ENCODE data around the gene PYGB.
A peak's percentile ranks its signal among the peaks of the same experiment; 100 is the strongest.
"Not testable (repeated sequence)": the region's sequence is repeated elsewhere in the genome, so short reads cannot be mapped to it uniquely, and the experiment has no call there.

The PYGB gene

DNA sequence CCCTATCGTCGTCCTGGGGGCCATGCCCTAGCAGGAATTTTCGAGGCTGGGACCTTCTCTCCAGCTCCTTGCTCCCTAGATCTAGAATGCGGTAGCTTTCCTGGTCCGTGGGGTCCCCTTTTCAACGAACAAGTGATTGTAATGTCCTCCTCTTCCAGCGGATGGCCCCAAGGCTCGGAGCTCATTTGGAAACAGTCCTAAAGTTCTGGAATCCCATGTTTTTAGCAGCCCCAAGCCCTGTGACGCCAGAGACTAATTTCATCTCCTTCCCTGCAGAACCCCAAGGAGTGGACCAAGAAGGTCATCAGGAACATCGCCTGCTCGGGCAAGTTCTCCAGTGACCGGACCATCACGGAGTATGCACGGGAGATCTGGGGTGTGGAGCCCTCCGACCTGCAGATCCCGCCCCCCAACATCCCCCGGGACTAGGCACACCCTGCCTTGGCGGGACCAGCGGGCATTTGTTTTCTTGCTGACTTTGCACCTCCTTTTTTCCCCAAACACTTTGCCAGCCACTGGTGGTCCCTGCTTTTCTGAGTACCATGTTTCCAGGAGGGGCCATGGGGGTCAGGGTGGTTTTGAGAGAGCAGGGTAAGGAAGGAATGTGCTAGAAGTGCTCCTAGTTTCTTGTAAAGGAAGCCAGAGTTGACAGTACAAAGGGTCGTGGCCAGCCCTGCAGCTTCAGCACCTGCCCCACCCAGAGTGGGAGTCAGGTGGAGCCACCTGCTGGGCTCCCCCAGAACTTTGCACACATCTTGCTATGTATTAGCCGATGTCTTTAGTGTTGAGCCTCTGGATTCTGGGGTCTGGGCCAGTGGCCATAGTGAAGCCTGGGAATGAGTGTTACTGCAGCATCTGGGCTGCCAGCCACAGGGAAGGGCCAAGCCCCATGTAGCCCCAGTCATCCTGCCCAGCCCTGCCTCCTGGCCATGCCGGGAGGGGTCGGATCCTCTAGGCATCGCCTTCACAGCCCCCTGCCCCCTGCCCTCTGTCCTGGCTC lies 48.5 kb downstream of the PYGB start:
- DNase-seq = peak; percentile 11

DNA sequence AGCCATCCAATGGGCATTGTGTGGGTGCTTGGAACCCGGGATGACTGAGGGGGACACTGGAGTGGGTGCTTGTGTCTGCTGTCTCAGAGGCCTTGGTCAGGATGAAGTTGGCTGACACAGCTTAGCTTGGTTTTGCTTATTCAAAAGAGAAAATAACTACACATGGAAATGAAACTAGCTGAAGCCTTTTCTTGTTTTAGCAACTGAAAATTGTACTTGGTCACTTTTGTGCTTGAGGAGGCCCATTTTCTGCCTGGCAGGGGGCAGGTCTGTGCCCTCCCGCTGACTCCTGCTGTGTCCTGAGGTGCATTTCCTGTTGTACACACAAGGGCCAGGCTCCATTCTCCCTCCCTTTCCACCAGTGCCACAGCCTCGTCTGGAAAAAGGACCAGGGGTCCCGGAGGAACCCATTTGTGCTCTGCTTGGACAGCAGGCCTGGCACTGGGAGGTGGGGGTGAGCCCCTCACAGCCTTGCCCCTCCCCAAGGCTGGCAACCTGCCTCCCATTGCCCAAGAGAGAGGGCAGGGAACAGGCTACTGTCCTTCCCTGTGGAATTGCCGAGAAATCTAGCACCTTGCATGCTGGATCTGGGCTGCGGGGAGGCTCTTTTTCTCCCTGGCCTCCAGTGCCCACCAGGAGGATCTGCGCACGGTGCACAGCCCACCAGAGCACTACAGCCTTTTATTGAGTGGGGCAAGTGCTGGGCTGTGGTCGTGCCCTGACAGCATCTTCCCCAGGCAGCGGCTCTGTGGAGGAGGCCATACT lies 49.4 kb downstream of the PYGB start:
- DNase-seq = no peak

- no peak for DNase-seq
Measured at GRCh38 chr20:25299806-25300205, 51.9 kb downstream of the PYGB start.

DNA sequence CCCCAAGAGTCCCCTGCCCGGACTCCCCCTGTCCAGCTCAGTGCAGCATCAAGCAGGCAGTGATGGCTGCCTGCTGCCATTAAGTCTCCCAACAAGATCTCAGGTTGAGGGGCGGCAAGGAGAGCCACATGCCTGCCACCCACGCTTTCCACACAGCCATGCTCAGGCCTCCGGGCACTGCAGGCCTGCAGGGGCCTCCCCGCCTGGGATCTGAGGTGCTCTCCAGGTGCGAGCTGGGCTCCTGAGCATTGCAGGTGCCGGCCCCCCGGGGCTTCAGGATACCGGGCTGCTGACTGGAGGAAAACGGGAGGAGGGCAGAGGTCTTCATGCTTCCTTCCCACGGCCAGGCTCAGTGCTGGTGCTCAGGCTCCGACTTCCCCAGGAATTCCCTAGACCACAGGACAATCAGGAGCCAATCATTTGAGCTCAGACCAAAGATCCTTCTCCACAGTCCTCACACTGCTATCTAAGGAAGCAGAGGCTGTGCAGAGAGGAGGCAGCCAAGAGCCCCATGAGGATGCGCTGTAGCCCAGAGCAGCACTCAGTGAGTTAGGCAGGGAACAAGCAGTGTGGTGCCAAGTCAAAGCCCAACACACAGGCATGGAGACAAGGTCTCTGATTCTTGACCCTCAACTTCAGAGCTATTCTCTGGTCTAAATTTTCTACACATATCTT lies 52.7 kb downstream of the PYGB start:
- DNase-seq = no peak

- no peak for DNase-seq
Measured at GRCh38 chr20:25301357-25301920, 53.6 kb downstream of the PYGB start.

DNA sequence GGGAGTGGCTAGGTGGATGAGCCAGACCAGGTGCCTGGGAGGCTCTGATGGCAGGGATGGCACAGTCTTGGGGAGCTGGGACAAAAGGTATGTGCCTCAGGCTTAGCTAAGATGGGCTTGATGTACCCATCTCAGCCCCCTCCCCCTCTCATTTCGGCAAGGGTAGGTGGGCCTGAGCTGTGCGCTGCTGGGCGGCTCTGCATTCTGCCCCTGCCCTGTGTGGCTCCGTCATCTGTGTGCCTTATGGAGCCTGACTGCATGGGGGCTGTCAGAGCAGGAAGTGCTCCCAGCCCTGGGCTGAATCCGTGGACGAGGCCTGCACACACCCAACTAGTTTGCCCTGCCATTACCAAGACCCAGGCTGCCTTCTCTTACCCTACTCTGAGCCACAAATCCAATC lies 54.7 kb downstream of the PYGB start:
- DNase-seq = no peak

- DNase-seq = no peak
Measured at GRCh38 chr20:25303292-25304024, 55.6 kb downstream of the PYGB start.

- DNase-seq = no peak
Measured at GRCh38 chr20:25304025-25304549, 56.2 kb downstream of the PYGB start.

- no peak for DNase-seq
Measured at GRCh38 chr20:25306991-25307903, 59.4 kb downstream of the PYGB start.

- DNase-seq = no peak
Measured at GRCh38 chr20:25308083-25308491, 60.2 kb downstream of the PYGB start.

DNA sequence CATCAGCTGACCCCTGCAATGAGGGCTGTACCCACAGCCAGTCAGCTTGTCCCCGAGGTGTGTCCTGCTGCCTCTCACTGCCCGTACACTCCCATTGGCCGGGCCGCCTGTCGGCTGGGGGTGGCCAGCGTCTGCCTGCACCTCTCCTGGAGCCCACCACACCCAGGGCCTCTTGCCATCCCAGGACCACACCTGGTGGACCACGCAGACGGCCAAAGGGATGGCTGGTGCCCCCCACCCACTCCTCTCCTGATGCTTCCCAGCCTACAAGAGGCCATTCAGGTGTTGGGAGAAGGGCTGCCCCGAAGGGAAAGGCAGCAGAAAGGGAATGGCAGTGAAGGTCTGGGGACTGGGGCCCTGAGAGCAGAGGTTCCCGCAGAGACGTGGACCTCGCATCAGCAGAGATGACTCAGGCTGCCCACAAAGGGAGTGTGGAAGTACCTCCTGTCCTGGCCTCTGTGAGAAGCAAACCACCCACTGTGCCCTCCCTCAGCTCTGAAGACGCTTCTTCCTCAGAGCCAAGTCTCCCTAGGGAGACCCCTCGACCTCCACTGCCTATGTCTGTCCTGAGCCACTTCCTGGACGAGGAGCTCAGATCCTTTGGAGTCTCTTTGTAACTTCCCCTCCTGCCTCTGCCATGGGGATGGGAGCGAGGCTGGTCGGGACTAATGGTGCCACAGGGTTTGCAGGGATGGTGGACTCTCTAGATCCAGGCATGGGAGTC lies 60.9 kb downstream of the PYGB start:
- DNase-seq = no peak

DNA sequence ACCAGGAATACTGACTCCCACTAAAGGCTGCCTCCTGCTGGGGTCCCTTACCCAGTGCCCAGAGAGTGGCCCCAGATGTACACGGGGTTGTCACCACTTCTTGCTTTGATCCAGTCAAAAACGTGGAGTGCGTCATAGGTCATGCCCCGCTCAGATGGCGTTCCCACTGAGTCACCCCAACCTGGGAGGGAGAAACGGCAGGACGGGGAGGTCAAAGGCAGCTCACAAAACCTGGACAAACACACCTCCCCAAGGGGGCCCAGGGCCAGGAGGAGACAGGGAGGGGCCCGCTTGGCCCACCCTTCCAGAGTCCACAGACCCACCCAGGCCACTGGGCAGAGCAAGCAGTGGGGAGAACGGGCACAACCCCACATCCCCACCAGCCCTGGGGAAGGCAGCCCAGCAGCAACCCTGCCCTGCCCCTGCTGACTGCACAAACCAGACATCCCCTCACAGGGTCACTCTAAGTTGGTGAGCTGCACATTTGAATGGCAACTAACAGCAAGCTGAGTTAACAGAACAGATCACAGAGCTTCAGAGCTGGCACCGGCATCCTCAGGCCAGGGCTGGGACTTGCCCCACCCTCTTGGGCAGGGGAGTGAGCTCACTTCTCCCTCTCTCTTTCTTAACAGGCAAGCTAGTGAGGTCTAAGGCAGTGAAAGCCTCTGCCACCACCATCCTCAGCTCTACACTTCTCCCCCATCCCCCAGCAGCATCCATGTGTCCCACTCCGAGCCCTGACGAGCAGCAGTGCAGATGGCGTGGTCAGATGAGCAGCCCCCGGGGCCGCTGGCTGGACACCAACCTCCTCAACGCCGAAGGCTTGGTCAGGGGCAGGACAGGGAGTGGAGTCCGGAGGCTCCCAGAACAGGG lies 61.7 kb downstream of the PYGB start:
- no peak for DNase-seq

DNA sequence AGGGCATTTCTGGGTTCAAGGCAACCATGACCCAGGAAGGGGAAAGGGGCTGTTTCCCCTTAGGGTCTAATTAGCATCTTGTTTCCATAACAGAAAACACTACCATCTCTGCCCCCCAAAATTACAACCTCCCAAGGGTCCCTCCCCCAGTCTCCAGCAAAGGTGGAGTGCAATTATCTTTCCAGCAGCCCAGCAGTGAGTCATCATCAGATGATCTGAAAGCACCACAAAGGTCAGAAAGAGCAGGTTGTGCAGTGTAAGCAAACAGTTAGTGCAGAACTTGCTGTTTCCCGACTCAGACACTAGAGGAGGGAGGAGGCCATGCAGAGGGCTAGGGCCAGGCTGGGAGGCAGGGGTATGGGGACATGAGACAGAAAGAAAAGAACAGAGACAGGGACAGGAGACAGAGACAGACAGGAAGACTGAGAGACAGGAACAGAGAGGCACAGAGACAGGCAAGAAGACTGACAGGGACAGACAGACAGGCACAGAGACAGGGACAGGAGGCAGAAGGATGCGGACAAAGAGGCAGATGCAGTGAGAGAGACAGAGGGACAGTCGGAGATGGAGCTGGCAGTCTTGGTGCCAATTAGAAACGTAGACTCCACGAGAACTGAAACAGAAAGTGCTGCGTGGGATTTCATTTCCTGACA lies 62.5 kb downstream of the PYGB start:
- peak; percentile 44 for DNase-seq

GRCh38 chr20:25310921-25311728 lies 63.2 kb downstream of the PYGB start:
- no peak for DNase-seq

DNA sequence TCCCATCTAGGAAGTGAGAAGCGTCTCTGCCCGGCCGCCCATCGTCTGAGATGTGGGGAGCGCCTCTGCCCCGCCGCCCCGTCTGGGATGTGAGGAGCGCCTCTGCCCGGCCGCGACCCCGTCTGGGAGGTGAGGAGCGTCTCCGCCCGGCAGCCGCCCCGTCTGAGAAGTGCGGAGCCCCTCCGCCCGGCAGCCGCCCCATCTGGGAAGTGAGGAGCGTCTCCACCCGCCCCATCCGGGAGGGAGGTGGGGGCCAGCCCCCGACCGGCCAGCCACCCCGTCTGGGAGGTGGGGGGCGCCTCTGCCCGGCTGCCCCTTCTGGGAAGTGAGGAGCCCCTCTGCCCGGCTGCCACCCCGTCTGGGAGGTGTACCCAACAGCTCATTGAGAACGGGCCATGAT lies 64.8 kb downstream of the PYGB start:
- DNase-seq = not testable (repeated sequence)

- DNase-seq = no peak
Measured at GRCh38 chr20:25313593-25313992, 65.7 kb downstream of the PYGB start.
